ENCODE results near the gene ZNF784.
"Not testable (repeated sequence)": the region's sequence is repeated elsewhere in the genome, so short reads cannot be mapped to it uniquely, and the experiment has no call there.

The ZNF784 gene

GRCh38 chr19:55582284-55582683 lies 42.1 kb downstream of the ZNF784 start:
- not testable (repeated sequence) for DNase-seq (ENCODE audit: low spot score)

- no peak for DNase-seq (ENCODE audit: low spot score)
These were observed 42.5 kb downstream of the ZNF784 start for GRCh38 chr19:55581823-55582223.

- DNase-seq (ENCODE audit: low spot score) = no peak
These were observed 43.1 kb downstream of the ZNF784 start for GRCh38 chr19:55581145-55581822.

GRCh38 chr19:55580628-55581144 lies 43.7 kb downstream of the ZNF784 start, which contains the start of gene ZNF579:
Gene ZNF579 (minus strand): TSS chr19:55580848. CDS start chr19:55579639, 1,209 bp downstream.
- DNase-seq (ENCODE audit: low spot score) = peak; percentile 91

- DNase-seq (ENCODE audit: low spot score) = no peak
These were observed 44.4 kb downstream of the ZNF784 start for GRCh38 chr19:55579766-55580621.

GRCh38 chr19:55578761-55579747 lies 45.3 kb downstream of the ZNF784 start:
- DNase-seq (ENCODE audit: low spot score) = no peak

- no peak for DNase-seq (ENCODE audit: low spot score)
These were observed 46.2 kb downstream of the ZNF784 start for GRCh38 chr19:55578031-55578760.

GRCh38 chr19:55576746-55577145 lies 47.6 kb downstream of the ZNF784 start:
- no peak for DNase-seq (ENCODE audit: low spot score)

GRCh38 chr19:55573929-55574328 lies 50.4 kb downstream of the ZNF784 start:
- not testable (repeated sequence) for DNase-seq (ENCODE audit: low spot score)

All from Ammon's horn (tissue), 1 donor.